Naive thymus-derived CD8-positive, alpha-beta T cell (primary cell): ENCODE data around the gene EHD2. TPM values are rescaled to one million over a fixed set of nuclear protein-coding genes. Genes with fewer than 3 reads are reported as not detected.
A peak's percentile ranks its signal among the peaks of the same experiment; 100 is the strongest.

Experiments
- ATAC-seq, 2 donors: fragments of 150-1000 bp; cut with Tn5 transposase in 1 of 2; sonication (Bioruptor Pico), chemical (Tn5 transposase) in 1 of 2; 1 replicate in 1 of 2; 2 replicates in 1 of 2; pipeline ENCODE4 v1.10.0; 2021; ENCODE audit warnings: mild to moderate bottlenecking in 2 of 2, moderate library complexity in 2 of 2
- POLR2A ChIA-PET: fragments of 350-600 bp; sonication (Branson Sonifier 250); formaldehyde crosslinking; loops from one replicate; lab custom pipeline; 2021; ENCODE audit warnings: antibody characterized with exemption; lab: Charles Lee
- DNase-seq, 10 donors: peaks; one replicate each; pipeline versions ENCODE4 v3.0.0 to v3.0.0-alpha.2; 2020 to 2022
- H3K27ac Mint-ChIP-seq, 10 donors: one replicate each; pipeline ENCODE4 v1.8.0; 2020 to 2022; ENCODE audit warnings: mild to moderate bottlenecking in 10 of 10, mixed read lengths in 10 of 10, moderate library complexity in 4 of 10, inconsistent platforms in 1 of 10
- H3K27me3 Mint-ChIP-seq, 5 donors: one replicate each; pipeline ENCODE4 v1.8.0; 2021 to 2022; ENCODE audit warnings: mixed read lengths in 5 of 5
- H3K36me3 Mint-ChIP-seq, 3 donors: one replicate each; pipeline ENCODE4 v1.8.0; 2020 to 2022; ENCODE audit warnings: mixed read lengths in 3 of 3, mild to moderate bottlenecking in 2 of 3, inconsistent platforms in 1 of 3
- H3K4me1 Mint-ChIP-seq, 4 donors: one replicate each; pipeline ENCODE4 v1.8.0; 2021 to 2022; ENCODE audit warnings: mixed read lengths in 4 of 4
- H3K4me3 Mint-ChIP-seq, 10 donors: one replicate each; pipeline ENCODE4 v1.8.0; 2020 to 2022; ENCODE audit warnings: mild to moderate bottlenecking in 10 of 10, mixed read lengths in 10 of 10, moderate library complexity in 6 of 10, inconsistent platforms in 1 of 10
- H3K9me3 Mint-ChIP-seq, 9 donors: one replicate each; pipeline ENCODE4 v1.8.0; 2020 to 2022; ENCODE audit warnings: mixed read lengths in 9 of 9, mild to moderate bottlenecking in 3 of 9, inconsistent platforms in 1 of 9, moderate library complexity in 1 of 9
- polyA plus RNA-seq, 3 donors: library from polyadenylated mRNA; unstranded; fragments of 300-500 nt; fragmentation: Illumina TruSeq; gene quantifications; one replicate each; pipeline ENCODE4 v1.2.3, GENCODE V29; 2021
- total RNA-seq, 8 experiments: library from RNA in 2 of 8; stranded (reverse) in 2 of 8; gene quantifications; one replicate each; pipeline ENCODE4 v1.2.3 and lab custom pipeline; 2021 to 2026

EHD2 gene
- total and polyA plus RNA-seq, 5 experiments from 2014 or later = not detected

- DNase-seq = no peak
- Mint-ChIP-seq H3K36me3 (peaks cover 0 to 55% (median 0%) of the 10 kb centered on the region in 3 donors), H3K27ac (no peak overlapping the region), H3K27me3 (no peaks in the 10 kb centered on the region), H3K9me3 (no peaks in the 10 kb centered on the region), H3K4me3 (no peak overlapping the region), H3K4me1 (peaks cover 0 to 12% (median 1%) of the 10 kb centered on the region in 4 donors)
- POLR2A ChIA-PET = no interaction called here
- ATAC-seq = no peak
These were observed 33.8 kb upstream of the EHD2 start for GRCh38 chr19:47679251-47679900.

GRCh38 chr19:47679922-47680857 is 33.0 kb upstream of the EHD2 start:
- no peaks in the 10 kb centered on the region for H3K27me3 Mint-ChIP-seq
- POLR2A ChIA-PET = no interaction called here
- ATAC-seq (no peak), DNase-seq (no peak)
- H3K27ac Mint-ChIP-seq = no peak overlapping the region
- peaks cover 0 to 51% (median 0%) of the 10 kb centered on the region in 3 donors for H3K36me3 Mint-ChIP-seq
- no peak overlapping the region for H3K4me3 Mint-ChIP-seq
- peaks cover 0 to 8% (median 2%) of the 10 kb centered on the region in 4 donors for H3K4me1 Mint-ChIP-seq
- no peaks in the 10 kb centered on the region for H3K9me3 Mint-ChIP-seq

DNA sequence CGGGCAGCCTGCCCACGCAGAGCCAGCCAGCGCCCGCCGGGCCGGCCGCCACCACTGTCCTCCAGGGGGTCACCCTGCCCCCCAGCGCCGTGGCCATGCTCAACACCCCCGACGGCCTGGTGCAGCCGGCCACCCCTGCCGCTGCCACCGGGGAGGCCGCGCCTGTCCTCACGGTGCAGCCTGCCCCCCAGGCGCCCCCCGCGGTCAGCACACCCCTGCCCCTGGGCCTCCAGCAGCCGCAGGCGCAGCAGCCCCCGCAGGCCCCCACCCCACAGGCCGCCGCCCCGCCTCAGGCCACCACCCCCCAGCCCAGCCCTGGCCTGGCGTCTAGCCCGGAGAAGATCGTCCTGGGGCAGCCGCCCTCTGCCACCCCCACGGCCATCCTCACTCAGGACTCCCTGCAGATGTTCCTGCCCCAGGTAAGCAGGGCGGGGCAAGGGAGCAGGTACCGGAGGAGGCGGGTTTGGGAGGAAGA is 32.3 kb upstream of the EHD2 start:
- POLR2A ChIA-PET = no interaction called here
- DNase-seq (no peak), ATAC-seq (no peak)
- H3K4me3 Mint-ChIP-seq = no peak overlapping the region
- no peak overlapping the region for H3K27ac Mint-ChIP-seq
- peaks cover 0 to 7% (median 3%) of the 10 kb centered on the region in 4 donors for H3K4me1 Mint-ChIP-seq
- H3K36me3 Mint-ChIP-seq = peaks cover 0 to 56% (median 0%) of the 10 kb centered on the region in 3 donors
- no peaks in the 10 kb centered on the region for H3K27me3 Mint-ChIP-seq
- no peaks in the 10 kb centered on the region for H3K9me3 Mint-ChIP-seq

DNA sequence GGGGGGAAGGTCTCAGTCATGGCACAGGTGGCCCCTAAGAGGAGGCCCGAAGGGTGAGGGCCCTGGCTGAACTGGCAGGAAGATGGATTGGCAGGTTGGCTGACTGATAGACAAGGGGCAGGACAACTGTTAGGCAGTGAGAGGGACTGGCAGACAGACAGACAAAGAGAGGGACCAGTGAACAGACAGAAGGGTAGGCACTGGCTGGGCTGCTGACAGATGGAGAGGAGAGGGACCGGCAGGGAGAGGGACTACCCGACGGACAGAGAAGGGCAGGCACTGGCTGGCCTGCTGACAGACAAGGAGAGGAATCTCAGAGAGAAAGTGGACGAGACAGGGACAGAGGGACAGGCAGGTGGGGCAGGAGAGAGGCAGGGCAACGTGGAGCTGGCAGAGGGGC is 31.8 kb upstream of the EHD2 start:
- Mint-ChIP-seq H3K36me3 (peaks cover 0 to 56% (median 0%) of the 10 kb centered on the region in 3 donors), H3K9me3 (no peaks in the 10 kb centered on the region), H3K27me3 (no peaks in the 10 kb centered on the region), H3K4me3 (no peak overlapping the region), H3K4me1 (peaks cover 0 to 7% (median 3%) of the 10 kb centered on the region in 4 donors), H3K27ac (no peak overlapping the region)
- ATAC-seq = no peak
- POLR2A ChIA-PET = no interaction called here
- DNase-seq = no peak

DNA sequence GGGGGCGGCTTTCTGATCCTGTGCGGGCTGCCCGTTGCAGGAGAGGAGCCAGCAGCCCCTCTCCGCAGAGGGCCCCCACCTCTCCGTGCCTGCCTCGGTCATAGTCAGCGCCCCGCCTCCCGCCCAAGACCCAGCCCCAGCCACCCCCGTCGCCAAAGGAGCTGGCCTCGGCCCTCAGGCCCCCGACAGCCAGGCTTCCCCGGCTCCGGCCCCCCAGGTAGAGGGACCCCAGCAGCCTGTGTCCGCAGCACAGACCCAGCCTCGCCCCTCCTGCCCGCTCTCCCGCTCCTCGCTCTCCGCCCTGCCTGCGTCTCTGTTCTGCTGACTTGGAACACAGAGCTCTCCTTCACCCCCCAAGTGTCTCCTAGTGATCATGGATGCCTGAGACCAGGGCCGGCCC is 31.3 kb upstream of the EHD2 start:
- H3K36me3 Mint-ChIP-seq = peaks cover 0 to 53% (median 0%) of the 10 kb centered on the region in 3 donors
- POLR2A ChIA-PET = no interaction called here
- ATAC-seq = no peak

GRCh38 chr19:47682939-47683338 is 30.3 kb upstream of the EHD2 start:
- Mint-ChIP-seq H3K27me3 (no peaks in the 10 kb centered on the region), H3K4me3 (no peak overlapping the region), H3K4me1 (peaks cover 0 to 7% (median 3%) of the 10 kb centered on the region in 4 donors), H3K27ac (peak overlapping the region in 2 of 10 donors; percentile 55 to 63), H3K9me3 (no peaks in the 10 kb centered on the region), H3K36me3 (peaks cover 0 to 50% (median 0%) of the 10 kb centered on the region in 3 donors)
- POLR2A ChIA-PET = interaction anchor here (0.6 kb wide), 1 partner anchor 468 kb away, joined by 6 read pairs; no protein-coding TSS in a partner anchor
- DNase-seq = no peak
- no peak for ATAC-seq

More for the DNA sequence above, 31.3 kb upstream of the EHD2 start:
- DNase-seq = no peak
- peak overlapping the region in 1 of 10 donors; percentile 27 for H3K27ac Mint-ChIP-seq
- no peaks in the 10 kb centered on the region for H3K27me3 Mint-ChIP-seq
- H3K4me1 Mint-ChIP-seq = peaks cover 0 to 7% (median 3%) of the 10 kb centered on the region in 4 donors
- no peaks in the 10 kb centered on the region for H3K9me3 Mint-ChIP-seq
- no peak overlapping the region for H3K4me3 Mint-ChIP-seq

DNA sequence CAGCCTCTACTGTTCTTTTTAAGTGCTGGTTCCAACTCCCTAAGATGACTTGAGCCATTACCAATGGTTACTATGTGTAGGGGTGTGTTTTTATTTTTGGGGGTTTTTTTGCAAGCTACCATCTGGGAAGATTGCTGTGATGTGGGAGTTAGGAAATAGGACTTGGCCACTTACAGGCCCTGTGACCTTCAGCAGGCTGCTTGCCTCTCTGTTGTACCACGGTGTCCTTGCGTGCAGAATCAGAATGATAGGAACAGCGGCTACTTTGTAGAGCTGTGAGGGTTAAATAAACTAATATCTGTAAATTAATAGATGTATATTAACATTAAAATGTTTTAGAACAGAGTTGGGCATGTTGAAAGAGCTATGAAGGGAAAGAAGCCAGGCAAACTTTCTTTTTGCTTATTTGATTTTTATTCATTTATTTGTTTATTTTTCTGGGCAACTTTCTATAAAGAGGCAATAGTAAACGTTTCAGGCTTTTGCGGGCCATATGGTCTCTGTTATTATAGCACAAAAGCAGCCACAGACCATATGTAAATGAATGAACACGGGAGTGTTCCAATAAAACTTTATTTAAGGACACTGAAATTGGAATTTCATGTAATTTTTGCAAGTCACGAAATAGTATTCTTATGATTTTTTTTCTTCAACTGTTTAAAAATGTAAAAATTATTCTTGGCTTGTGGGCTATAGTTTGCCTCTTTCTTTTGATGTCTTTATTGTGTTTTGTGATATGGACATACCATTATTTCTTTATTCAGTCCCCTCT is 26.4 kb upstream of the EHD2 start:
- no peak overlapping the region for H3K27ac Mint-ChIP-seq
- POLR2A ChIA-PET = no interaction called here
- H3K9me3 Mint-ChIP-seq = no peaks in the 10 kb centered on the region
- peaks cover 0 to 51% (median 7%) of the 10 kb centered on the region in 3 donors for H3K36me3 Mint-ChIP-seq
- no peak for DNase-seq
- peaks cover 0 to 7% (median 3%) of the 10 kb centered on the region in 4 donors for H3K4me1 Mint-ChIP-seq
- no peak overlapping the region for H3K4me3 Mint-ChIP-seq
- ATAC-seq = no peak
- H3K27me3 Mint-ChIP-seq = no peaks in the 10 kb centered on the region

DNA sequence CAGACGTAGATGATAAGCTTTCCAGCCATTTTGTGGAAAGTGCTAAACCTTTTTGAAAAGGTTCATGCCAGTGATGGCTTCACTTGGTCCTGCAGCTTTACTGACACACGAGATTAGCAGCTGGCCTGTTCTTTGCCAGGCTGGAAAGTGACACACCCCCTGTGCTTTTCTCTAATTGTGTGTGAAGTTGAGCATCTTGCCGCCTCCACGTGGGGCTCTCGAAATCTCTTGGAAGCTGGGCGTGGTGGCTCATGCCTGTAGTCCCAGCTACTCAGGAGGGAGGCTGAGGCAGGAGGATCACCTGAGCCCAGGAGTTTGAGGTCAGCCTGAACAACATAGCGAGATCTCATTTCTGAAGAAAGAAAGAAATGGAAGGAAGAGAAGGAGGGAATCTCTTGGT is 25.3 kb upstream of the EHD2 start:
- Mint-ChIP-seq H3K4me1 (peaks cover 0 to 8% (median 2%) of the 10 kb centered on the region in 4 donors), H3K36me3 (peaks cover 0 to 56% (median 7%) of the 10 kb centered on the region in 3 donors), H3K27ac (peak overlapping the region in 4 of 10 donors; percentile 20 to 92 (median 32)), H3K9me3 (no peaks in the 10 kb centered on the region), H3K27me3 (no peaks in the 10 kb centered on the region), H3K4me3 (no peak overlapping the region)
- POLR2A ChIA-PET = interaction anchor here (0.6 kb wide), 1 partner anchor 258 kb away, joined by 3 read pairs; no protein-coding TSS in a partner anchor
- ATAC-seq (no peak), DNase-seq (no peak)

- POLR2A ChIA-PET = no interaction called here
- Mint-ChIP-seq H3K27ac (peak overlapping the region in 1 of 10 donors; percentile 55), H3K4me3 (no peak overlapping the region), H3K36me3 (peaks cover 0 to 42% (median 9%) of the 10 kb centered on the region in 3 donors), H3K4me1 (peaks cover 0 to 6% (median 2%) of the 10 kb centered on the region in 4 donors), H3K27me3 (no peaks in the 10 kb centered on the region), H3K9me3 (peaks cover 0 to 1% (median 0%) of the 10 kb centered on the region in 9 donors)
- DNase-seq (no peak), ATAC-seq (no peak)
These were observed 22.1 kb upstream of the EHD2 start for GRCh38 chr19:47691090-47691489.

- Mint-ChIP-seq H3K9me3 (peaks cover 0 to 1% (median 0%) of the 10 kb centered on the region in 9 donors), H3K4me3 (no peak overlapping the region), H3K4me1 (peaks cover 0 to 6% (median 2%) of the 10 kb centered on the region in 4 donors), H3K36me3 (peaks cover 0 to 39% (median 9%) of the 10 kb centered on the region in 3 donors), H3K27me3 (no peaks in the 10 kb centered on the region), H3K27ac (no peak overlapping the region)
- ATAC-seq (no peak), DNase-seq (no peak)
- POLR2A ChIA-PET = interaction anchor here (0.5 kb wide), 1 partner anchor 361 kb away, joined by 3 read pairs; no protein-coding TSS in a partner anchor
These were observed 21.4 kb upstream of the EHD2 start for GRCh38 chr19:47691782-47692181.

- no peak for DNase-seq
- Mint-ChIP-seq H3K27ac (no peak overlapping the region), H3K4me1 (peaks cover 0 to 9% (median 4%) of the 10 kb centered on the region in 4 donors), H3K36me3 (peaks cover 0 to 36% (median 9%) of the 10 kb centered on the region in 3 donors), H3K4me3 (no peak overlapping the region), H3K27me3 (no peaks in the 10 kb centered on the region), H3K9me3 (peaks cover 0 to 1% (median 0%) of the 10 kb centered on the region in 9 donors)
- POLR2A ChIA-PET = no interaction called here
- no peak for ATAC-seq
These were observed 19.7 kb upstream of the EHD2 start for GRCh38 chr19:47693489-47693888.

GRCh38 chr19:47693903-47694302 is 19.3 kb upstream of the EHD2 start:
- no peaks in the 10 kb centered on the region for H3K27me3 Mint-ChIP-seq
- peaks cover 0 to 1% (median 0%) of the 10 kb centered on the region in 9 donors for H3K9me3 Mint-ChIP-seq
- H3K36me3 Mint-ChIP-seq = peaks cover 0 to 38% (median 9%) of the 10 kb centered on the region in 3 donors
- H3K27ac Mint-ChIP-seq = no peak overlapping the region
- H3K4me1 Mint-ChIP-seq = peaks cover 0 to 9% (median 4%) of the 10 kb centered on the region in 4 donors
- H3K4me3 Mint-ChIP-seq = no peak overlapping the region
- no peak for DNase-seq
- ATAC-seq = no peak
- POLR2A ChIA-PET = interaction anchor here (0.6 kb wide), 1 partner anchor 8 kb away, joined by 5 read pairs; no protein-coding TSS in a partner anchor
